ENCODE data around the gene ZNF414.

ZNF414 gene

GRCh38 chr19:8484331-8484894, 29.6 kb downstream of the ZNF414 start:
- peaks cover 49 to 86% of the 10 kb centered on the region in 2 donors for H3K36me3 ChIP-seq (ENCODE audit: control insufficient read depth in 1 of 2, insufficient read depth in 2 of 2, low read length in 2 of 2)

GRCh38 chr19:8483165-8483564, 30.8 kb downstream of the ZNF414 start:
- no peak overlapping the region for H3K4me3 ChIP-seq (ENCODE audit: low read depth in 1 of 2, low read length in 2 of 2)
- peaks cover 4 to 16% of the 10 kb centered on the region in 2 donors for H3K4me1 ChIP-seq (ENCODE audit: control insufficient read depth in 1 of 2, insufficient read depth in 2 of 2, low read length in 2 of 2)
- H3K36me3 ChIP-seq (ENCODE audit: control insufficient read depth in 1 of 2, insufficient read depth in 2 of 2, low read length in 2 of 2): peaks cover 49 to 87% of the 10 kb centered on the region in 2 donors
- no peak overlapping the region for H3K9ac ChIP-seq (ENCODE audit: low read depth in 1 of 2, low read length in 2 of 2)
- H3K9me3 ChIP-seq (ENCODE audit: control insufficient read depth in 1 of 2, low read length in 2 of 2): no peaks in the 10 kb centered on the region
- H3K27ac ChIP-seq (ENCODE audit: low read depth, low read length): no peak overlapping the region
- H3K27me3 ChIP-seq (ENCODE audit: control insufficient read depth in 1 of 2, insufficient read depth in 2 of 2, low read length in 2 of 2): no peaks in the 10 kb centered on the region

More at GRCh38 chr19:8484331-8484894, 29.6 kb downstream of the ZNF414 start:
- Histone ChIP-seq H3K4me3 (ENCODE audit: low read depth in 1 of 2, low read length in 2 of 2) (no peak overlapping the region), H3K27me3 (ENCODE audit: control insufficient read depth in 1 of 2, insufficient read depth in 2 of 2, low read length in 2 of 2) (no peaks in the 10 kb centered on the region), H3K4me1 (ENCODE audit: control insufficient read depth in 1 of 2, insufficient read depth in 2 of 2, low read length in 2 of 2) (peaks cover 4 to 16% of the 10 kb centered on the region in 2 donors), H3K27ac (ENCODE audit: low read depth, low read length) (no peak overlapping the region), H3K9me3 (ENCODE audit: control insufficient read depth in 1 of 2, low read length in 2 of 2) (no peaks in the 10 kb centered on the region), H3K9ac (ENCODE audit: low read depth in 1 of 2, low read length in 2 of 2) (no peak overlapping the region)

- no peaks in the 10 kb centered on the region for H3K9me3 ChIP-seq (ENCODE audit: control insufficient read depth in 1 of 2, low read length in 2 of 2)
- peaks cover 4 to 13% of the 10 kb centered on the region in 2 donors for H3K4me1 ChIP-seq (ENCODE audit: control insufficient read depth in 1 of 2, insufficient read depth in 2 of 2, low read length in 2 of 2)
- H3K27me3 ChIP-seq (ENCODE audit: control insufficient read depth in 1 of 2, insufficient read depth in 2 of 2, low read length in 2 of 2): no peaks in the 10 kb centered on the region
- H3K36me3 ChIP-seq (ENCODE audit: control insufficient read depth in 1 of 2, insufficient read depth in 2 of 2, low read length in 2 of 2): peaks cover 49 to 87% of the 10 kb centered on the region in 2 donors
- no peak overlapping the region for H3K27ac ChIP-seq (ENCODE audit: low read depth, low read length)
- H3K4me3 ChIP-seq (ENCODE audit: low read depth in 1 of 2, low read length in 2 of 2): no peak overlapping the region
- no peak overlapping the region for H3K9ac ChIP-seq (ENCODE audit: low read depth in 1 of 2, low read length in 2 of 2)
Measured at GRCh38 chr19:8482696-8483095, 31.3 kb downstream of the ZNF414 start.

GRCh38 chr19:8481616-8482015, 32.4 kb downstream of the ZNF414 start:
- Histone ChIP-seq H3K4me1 (ENCODE audit: control insufficient read depth in 1 of 2, insufficient read depth in 2 of 2, low read length in 2 of 2) (peaks cover 0 to 8% of the 10 kb centered on the region in 2 donors), H3K27me3 (ENCODE audit: control insufficient read depth in 1 of 2, insufficient read depth in 2 of 2, low read length in 2 of 2) (no peaks in the 10 kb centered on the region), H3K36me3 (ENCODE audit: control insufficient read depth in 1 of 2, insufficient read depth in 2 of 2, low read length in 2 of 2) (peaks cover 44 to 86% of the 10 kb centered on the region in 2 donors), H3K4me3 (ENCODE audit: low read depth in 1 of 2, low read length in 2 of 2) (no peak overlapping the region), H3K9ac (ENCODE audit: low read depth in 1 of 2, low read length in 2 of 2) (no peak overlapping the region), H3K9me3 (ENCODE audit: control insufficient read depth in 1 of 2, low read length in 2 of 2) (no peaks in the 10 kb centered on the region), H3K27ac (ENCODE audit: low read depth, low read length) (no peak overlapping the region)

GRCh38 chr19:8481201-8481600, 32.8 kb downstream of the ZNF414 start:
- H3K9ac ChIP-seq (ENCODE audit: low read depth in 1 of 2, low read length in 2 of 2): no peak overlapping the region
- peaks cover 40 to 86% of the 10 kb centered on the region in 2 donors for H3K36me3 ChIP-seq (ENCODE audit: control insufficient read depth in 1 of 2, insufficient read depth in 2 of 2, low read length in 2 of 2)
- no peak overlapping the region for H3K4me3 ChIP-seq (ENCODE audit: low read depth in 1 of 2, low read length in 2 of 2)
- no peaks in the 10 kb centered on the region for H3K9me3 ChIP-seq (ENCODE audit: control insufficient read depth in 1 of 2, low read length in 2 of 2)
- H3K27ac ChIP-seq (ENCODE audit: low read depth, low read length): no peak overlapping the region
- H3K4me1 ChIP-seq (ENCODE audit: control insufficient read depth in 1 of 2, insufficient read depth in 2 of 2, low read length in 2 of 2): peaks cover 0 to 6% of the 10 kb centered on the region in 2 donors
- H3K27me3 ChIP-seq (ENCODE audit: control insufficient read depth in 1 of 2, insufficient read depth in 2 of 2, low read length in 2 of 2): no peaks in the 10 kb centered on the region

- Histone ChIP-seq H3K9ac (ENCODE audit: low read depth in 1 of 2, low read length in 2 of 2) (no peak overlapping the region), H3K27ac (ENCODE audit: low read depth, low read length) (no peak overlapping the region), H3K36me3 (ENCODE audit: control insufficient read depth in 1 of 2, insufficient read depth in 2 of 2, low read length in 2 of 2) (peaks cover 41 to 87% of the 10 kb centered on the region in 2 donors)
Measured at GRCh38 chr19:8478598-8478997, 35.4 kb downstream of the ZNF414 start.

GRCh38 chr19:8477889-8478288, 36.1 kb downstream of the ZNF414 start:
- H3K27ac ChIP-seq (ENCODE audit: low read depth, low read length): no peak overlapping the region
- no peak overlapping the region for H3K4me3 ChIP-seq (ENCODE audit: low read depth in 1 of 2, low read length in 2 of 2)
- no peak overlapping the region for H3K9ac ChIP-seq (ENCODE audit: low read depth in 1 of 2, low read length in 2 of 2)
- H3K9me3 ChIP-seq (ENCODE audit: control insufficient read depth in 1 of 2, low read length in 2 of 2): no peaks in the 10 kb centered on the region
- H3K4me1 ChIP-seq (ENCODE audit: control insufficient read depth in 1 of 2, insufficient read depth in 2 of 2, low read length in 2 of 2): peaks cover 0 to 4% of the 10 kb centered on the region in 2 donors
- peaks cover 39 to 85% of the 10 kb centered on the region in 2 donors for H3K36me3 ChIP-seq (ENCODE audit: control insufficient read depth in 1 of 2, insufficient read depth in 2 of 2, low read length in 2 of 2)
- no peaks in the 10 kb centered on the region for H3K27me3 ChIP-seq (ENCODE audit: control insufficient read depth in 1 of 2, insufficient read depth in 2 of 2, low read length in 2 of 2)

More at GRCh38 chr19:8478598-8478997, 35.4 kb downstream of the ZNF414 start:
- H3K4me3 ChIP-seq (ENCODE audit: low read depth in 1 of 2, low read length in 2 of 2): no peak overlapping the region
- H3K27me3 ChIP-seq (ENCODE audit: control insufficient read depth in 1 of 2, insufficient read depth in 2 of 2, low read length in 2 of 2): no peaks in the 10 kb centered on the region
- no peaks in the 10 kb centered on the region for H3K9me3 ChIP-seq (ENCODE audit: control insufficient read depth in 1 of 2, low read length in 2 of 2)
- peaks cover 0 to 6% of the 10 kb centered on the region in 2 donors for H3K4me1 ChIP-seq (ENCODE audit: control insufficient read depth in 1 of 2, insufficient read depth in 2 of 2, low read length in 2 of 2)

- H3K27me3 ChIP-seq (ENCODE audit: control insufficient read depth in 1 of 2, insufficient read depth in 2 of 2, low read length in 2 of 2): no peaks in the 10 kb centered on the region
- H3K9me3 ChIP-seq (ENCODE audit: control insufficient read depth in 1 of 2, low read length in 2 of 2): no peaks in the 10 kb centered on the region
- peaks cover 36 to 89% of the 10 kb centered on the region in 2 donors for H3K36me3 ChIP-seq (ENCODE audit: control insufficient read depth in 1 of 2, insufficient read depth in 2 of 2, low read length in 2 of 2)
- no peak overlapping the region for H3K9ac ChIP-seq (ENCODE audit: low read depth in 1 of 2, low read length in 2 of 2)
- H3K4me3 ChIP-seq (ENCODE audit: low read depth in 1 of 2, low read length in 2 of 2): no peak overlapping the region
- H3K27ac ChIP-seq (ENCODE audit: low read depth, low read length): no peak overlapping the region
- peaks cover 0 to 4% of the 10 kb centered on the region in 2 donors for H3K4me1 ChIP-seq (ENCODE audit: control insufficient read depth in 1 of 2, insufficient read depth in 2 of 2, low read length in 2 of 2)
Measured at GRCh38 chr19:8476524-8476923, 37.4 kb downstream of the ZNF414 start.

GRCh38 chr19:8475005-8475404, 39.0 kb downstream of the ZNF414 start:
- Histone ChIP-seq H3K4me3 (ENCODE audit: low read depth in 1 of 2, low read length in 2 of 2) (no peak overlapping the region), H3K36me3 (ENCODE audit: control insufficient read depth in 1 of 2, insufficient read depth in 2 of 2, low read length in 2 of 2) (peaks cover 39 to 91% of the 10 kb centered on the region in 2 donors), H3K4me1 (ENCODE audit: control insufficient read depth in 1 of 2, insufficient read depth in 2 of 2, low read length in 2 of 2) (peaks cover 0 to 4% of the 10 kb centered on the region in 2 donors), H3K9ac (ENCODE audit: low read depth in 1 of 2, low read length in 2 of 2) (no peak overlapping the region), H3K27me3 (ENCODE audit: control insufficient read depth in 1 of 2, insufficient read depth in 2 of 2, low read length in 2 of 2) (no peaks in the 10 kb centered on the region), H3K9me3 (ENCODE audit: control insufficient read depth in 1 of 2, low read length in 2 of 2) (no peaks in the 10 kb centered on the region), H3K27ac (ENCODE audit: low read depth, low read length) (no peak overlapping the region)

- no peak overlapping the region for H3K27ac ChIP-seq (ENCODE audit: low read depth, low read length)
- no peaks in the 10 kb centered on the region for H3K27me3 ChIP-seq (ENCODE audit: control insufficient read depth in 1 of 2, insufficient read depth in 2 of 2, low read length in 2 of 2)
- no peak overlapping the region for H3K4me3 ChIP-seq (ENCODE audit: low read depth in 1 of 2, low read length in 2 of 2)
- peaks cover 50 to 96% of the 10 kb centered on the region in 2 donors for H3K36me3 ChIP-seq (ENCODE audit: control insufficient read depth in 1 of 2, insufficient read depth in 2 of 2, low read length in 2 of 2)
- H3K9me3 ChIP-seq (ENCODE audit: control insufficient read depth in 1 of 2, low read length in 2 of 2): no peaks in the 10 kb centered on the region
- H3K4me1 ChIP-seq (ENCODE audit: control insufficient read depth in 1 of 2, insufficient read depth in 2 of 2, low read length in 2 of 2): peaks cover 0 to 4% of the 10 kb centered on the region in 2 donors
- H3K9ac ChIP-seq (ENCODE audit: low read depth in 1 of 2, low read length in 2 of 2): no peak overlapping the region
Measured at GRCh38 chr19:8473648-8474476, 40.1 kb downstream of the ZNF414 start.
